GM12878 (cell line): ENCODE data around the gene RCAN2. TPM values are rescaled to one million over a fixed set of nuclear protein-coding genes. Genes with fewer than 3 reads are reported as not detected.

Experiments
- ATAC-seq: fragments of 200-7000 bp; cut with Tn5 transposase; 3 replicates; pipeline ENCODE4 v1.9.1; 2020; ENCODE audit warnings: mild to moderate bottlenecking, moderate library complexity
- BruUV-seq: library from RNA; stranded (reverse); fragments of 400-500 nt; replicated peaks from 2 replicates; lab custom pipeline; 2021; lab: Mats Ljungman, UMichigan
- CTCF ChIA-PET: fragments of 300-600 bp; sonication (Branson Sonifier 250); formaldehyde crosslinking; extraction: SDS; loops from one replicate; lab custom pipeline; 2021; ENCODE audit warnings: inconsistent platforms; lab: Yijun Ruan, JAX
- POLR2A ChIA-PET: fragments of 350-600 bp; formaldehyde crosslinking; extraction: SDS; loops from one replicate; lab custom pipeline; 2021; ENCODE audit warnings: inconsistent platforms; lab: Charles Lee
- RAD21 ChIA-PET: fragments of 300-600 bp; sonication (Branson Sonifier 250); formaldehyde crosslinking; loops from one replicate; lab custom pipeline; 2023; ENCODE audit warnings: antibody characterized with exemption; ENCODE audit not compliant: unreplicated experiment; lab: Charles Lee
- SMC1A ChIA-PET: fragments of 300-600 bp; sonication (Branson Sonifier 250); formaldehyde crosslinking; loops from one replicate; lab custom pipeline; 2023; ENCODE audit not compliant: unreplicated experiment, uncharacterized antibody; lab: Charles Lee
- DNase-seq: peaks from one replicate; pipeline ENCODE4 v3.0.0-alpha.2; 2011; ENCODE audit warnings: low read depth, low spot score
- FAIRE-seq: peaks from 3 replicates; lab custom pipeline; 2011; peaks lifted over from hg19 to GRCh38; lab: Jason Lieb, UNC
- H2AFZ ChIP-seq: 2 replicates; pipeline ENCODE4 v1.6.0; 2011; ENCODE audit warnings: low read depth, low read length, control low read depth; ENCODE audit not compliant: control insufficient read depth
- H3K27ac ChIP-seq: 2 replicates; pipeline ENCODE4 v1.5.1; 2011; ENCODE audit warnings: control low read depth; ENCODE audit not compliant: control insufficient read depth, insufficient read depth
- H3K27me3 ChIP-seq, 2 experiments: replicated peaks in 1 of 2; 2 replicates each; pipeline versions ENCODE4 v1.6.0 to v1.6.1; 2011; ENCODE audit warnings: low read length in 1 of 2; ENCODE audit not compliant: control insufficient read depth in 2 of 2, insufficient read depth in 2 of 2
- H3K36me3 ChIP-seq, 2 experiments: 2 replicates each; pipeline ENCODE4 v1.5.1; 2011; ENCODE audit warnings: low read length in 1 of 2; ENCODE audit not compliant: control insufficient read depth in 2 of 2, insufficient read depth in 2 of 2
- H3K4me1 ChIP-seq: 2 replicates; pipeline ENCODE4 v1.6.1; 2011; ENCODE audit warnings: mild to moderate bottlenecking, low read length, moderate library complexity, mixed read lengths; ENCODE audit not compliant: control insufficient read depth, insufficient read depth
- H3K4me2 ChIP-seq: 2 replicates; pipeline ENCODE4 v1.6.0; 2011; ENCODE audit warnings: control low read depth; ENCODE audit not compliant: control insufficient read depth, insufficient read depth
- H3K4me3 ChIP-seq: fragments of 200-600 bp; sonication (generic); 2 replicates; pipeline ENCODE4 v1.5.1; 2016
- H3K79me2 ChIP-seq: 2 replicates; pipeline ENCODE4 v1.6.0; 2011; ENCODE audit warnings: low read length; ENCODE audit not compliant: control insufficient read depth, insufficient read depth
- H3K9ac ChIP-seq: 2 replicates; pipeline ENCODE4 v1.8.0; 2011; ENCODE audit warnings: low read length, control low read depth, mixed read lengths; ENCODE audit not compliant: control insufficient read depth, insufficient read depth
- H3K9me3 ChIP-seq: replicated peaks from 3 replicates; pipeline ENCODE4 v1.5.1; 2011; ENCODE audit warnings: mild to moderate bottlenecking, low read length; ENCODE audit not compliant: control insufficient read depth, insufficient read depth
- H4K20me1 ChIP-seq: 2 replicates; pipeline ENCODE4 v1.6.0; 2011; ENCODE audit not compliant: control insufficient read depth, insufficient read depth
- BCL11A ChIP-seq: IDR thresholded peaks from 2 replicates; pipeline ENCODE4 v1.6.1; 2011; ENCODE audit warnings: low read depth, low read length
- CHD4 ChIP-seq: fragments of 200-600 bp; sonication (generic); IDR thresholded peaks from 2 replicates; pipeline ENCODE4 v1.6.1; 2016; ENCODE audit warnings: mild to moderate bottlenecking
- IKZF2 ChIP-seq, 2 experiments: fragments of 450-650 bp; IDR thresholded peaks; 2 replicates each; pipeline ENCODE4 v1.6.1; 2017; ENCODE audit warnings: mild to moderate bottlenecking in 2 of 2, moderate library complexity in 2 of 2
- JUNB ChIP-seq: IDR thresholded peaks from 2 replicates; pipeline ENCODE4 v1.6.1; 2016; ENCODE audit warnings: antibody characterized with exemption, mild to moderate bottlenecking
- SREBF1 ChIP-seq: IDR thresholded peaks from 2 replicates; pipeline ENCODE4 v1.6.1; 2012; ENCODE audit warnings: mild to moderate bottlenecking, low read length
- TBL1XR1 ChIP-seq: IDR thresholded peaks from 2 replicates; pipeline ENCODE4 v1.6.1; 2012; ENCODE audit warnings: low read depth, low read length, improper control_type of control experiment
- USF2 ChIP-seq: IDR thresholded peaks from 2 replicates; pipeline ENCODE4 v1.6.1; 2011; ENCODE audit warnings: low read depth, low read length, improper control_type of control experiment, borderline replicate concordance
- YY1 ChIP-seq: IDR thresholded peaks from 2 replicates; pipeline ENCODE4 v1.6.1; 2011; ENCODE audit warnings: low read depth, mild to moderate bottlenecking, low read length
- ZBED1 ChIP-seq: IDR thresholded peaks from 2 replicates; pipeline ENCODE4 v1.6.1; 2016; ENCODE audit warnings: borderline replicate concordance
- ZBTB4 ChIP-seq: fragments of 450-650 bp; formaldehyde crosslinking; IDR thresholded peaks from 2 replicates; pipeline ENCODE4 v1.4.0; 2022; ENCODE audit warnings: mild to moderate bottlenecking, moderate library complexity
- WGBS: methylation state at CpG from one replicate; pipeline ENCODE4 v1.1.6; 2016; ENCODE audit warnings: low lambda C conversion rate; ENCODE audit not compliant: insufficient replicate concordance, insufficient coverage; ENCODE audit errors: missing lambda C conversion rate; 5-methylcytosine and 5-hydroxymethylcytosine counted together
- in situ Hi-C: fragments of 300-500 bp; cut with MboI; formaldehyde crosslinking; loops from 9 replicates; pipeline ENCODE4 v1.14.3; 2018; ENCODE audit warnings: mixed read lengths
- intact Hi-C: fragments of 100-400 bp; cut with micrococcal nuclease; formaldehyde crosslinking; loops from one replicate; pipeline ENCODE4 v1.14.2; 2022; ENCODE audit not compliant: unreplicated experiment
- polyA plus RNA-seq, 11 experiments: library from polyadenylated mRNA; depleted of rRNA in 4 of 11; unstranded in 6 of 11; stranded (reverse) in 5 of 11; fragments of >200 nt; fragmentation: Nextera tagmentation in 4 of 11; fragmentation: Illumina TruSeq in 1 of 11; extraction: Ambion mirVana in 4 of 11; extraction: Trizol in 1 of 11; gene quantifications; 1 replicate in 1 of 11; 2 replicates in 10 of 11; pipeline versions ENCODE4 v1.2.1 to v1.2.3, GENCODE V29; 2011 to 2016; ENCODE audit warnings: inconsistent platforms in 2 of 11, missing spikeins in 2 of 11, low read depth in 1 of 11
- total RNA-seq, 4 experiments: library from RNA; depleted of rRNA in 3 of 4; stranded (reverse); fragments of >200 nt in 3 of 4; fragmentation: Illumina TruSeq in 1 of 4; extraction: Trizol in 1 of 4; gene quantifications; 2 replicates each; pipeline versions ENCODE4 v1.2.1 to v1.2.3, GENCODE V29; 2013 to 2021
- TF ChIP-seq, protein P1 (sequence below): IDR thresholded peaks from 2 replicates; pipeline ENCODE4 v1.6.1; 2012; ENCODE audit warnings: low read length, inconsistent platforms
- TF ChIP-seq, protein P2 (sequence below): fragments of 450-650 bp; IDR thresholded peaks from 2 replicates; pipeline ENCODE4 v1.6.1; 2018; ENCODE audit warnings: borderline replicate concordance, mild to moderate bottlenecking; ENCODE audit not compliant: partially characterized antibody

The RCAN2 gene
- total and polyA plus RNA-seq, 10 of the 15 experiments (the other 5 are each of a cell fraction or from before 2014, with no cell fraction given) = 0.06 TPM; not detected in 9

GRCh38 chr6:46281110-46281509 is 210.1 kb downstream of the RCAN2 start:
- Histone ChIP-seq H3K36me3 (no peaks in the 10 kb centered on the region), H2AFZ (no peak overlapping the region), H4K20me1 (no peaks in the 10 kb centered on the region), H3K79me2 (no peaks in the 10 kb centered on the region), H3K4me1 (no peaks in the 10 kb centered on the region), H3K9ac (no peak overlapping the region), H3K27ac (no peak overlapping the region), H3K9me3 (no peaks in the 10 kb centered on the region), H3K4me2 (no peak overlapping the region), H3K4me3 (no peak overlapping the region), H3K27me3 (no peaks in the 10 kb centered on the region; a peak in 1 of 4 replicates)
- ChIA-PET CTCF (no interaction called here), POLR2A (no interaction called here), SMC1A (interaction anchor here (1.2 kb wide), 1 partner anchor 36 kb away, joined by 3 read pairs; no protein-coding TSS in a partner anchor), RAD21 (no interaction called here)
- FAIRE-seq = no peak
- ATAC-seq = no peak
- TF ChIP-seq BCL11A (no peak), JUNB (no peak), IKZF2 (IDR thresholded peaks at IDR 0.05) (no peak), TBL1XR1 (no peak), ZBED1 (no peak), SREBF1 (no peak), YY1 (no peak), USF2 (no peak), ZBTB4 (CRISPR knock-in tag) (no peak), CHD4 (no peak)
- TF ChIP-seq, protein P1, sequence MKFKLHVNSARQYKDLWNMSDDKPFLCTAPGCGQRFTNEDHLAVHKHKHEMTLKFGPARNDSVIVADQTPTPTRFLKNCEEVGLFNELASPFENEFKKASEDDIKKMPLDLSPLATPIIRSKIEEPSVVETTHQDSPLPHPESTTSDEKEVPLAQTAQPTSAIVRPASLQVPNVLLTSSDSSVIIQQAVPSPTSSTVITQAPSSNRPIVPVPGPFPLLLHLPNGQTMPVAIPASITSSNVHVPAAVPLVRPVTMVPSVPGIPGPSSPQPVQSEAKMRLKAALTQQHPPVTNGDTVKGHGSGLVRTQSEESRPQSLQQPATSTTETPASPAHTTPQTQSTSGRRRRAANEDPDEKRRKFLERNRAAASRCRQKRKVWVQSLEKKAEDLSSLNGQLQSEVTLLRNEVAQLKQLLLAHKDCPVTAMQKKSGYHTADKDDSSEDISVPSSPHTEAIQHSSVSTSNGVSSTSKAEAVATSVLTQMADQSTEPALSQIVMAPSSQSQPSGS = no peak
- TF ChIP-seq, protein P2, sequence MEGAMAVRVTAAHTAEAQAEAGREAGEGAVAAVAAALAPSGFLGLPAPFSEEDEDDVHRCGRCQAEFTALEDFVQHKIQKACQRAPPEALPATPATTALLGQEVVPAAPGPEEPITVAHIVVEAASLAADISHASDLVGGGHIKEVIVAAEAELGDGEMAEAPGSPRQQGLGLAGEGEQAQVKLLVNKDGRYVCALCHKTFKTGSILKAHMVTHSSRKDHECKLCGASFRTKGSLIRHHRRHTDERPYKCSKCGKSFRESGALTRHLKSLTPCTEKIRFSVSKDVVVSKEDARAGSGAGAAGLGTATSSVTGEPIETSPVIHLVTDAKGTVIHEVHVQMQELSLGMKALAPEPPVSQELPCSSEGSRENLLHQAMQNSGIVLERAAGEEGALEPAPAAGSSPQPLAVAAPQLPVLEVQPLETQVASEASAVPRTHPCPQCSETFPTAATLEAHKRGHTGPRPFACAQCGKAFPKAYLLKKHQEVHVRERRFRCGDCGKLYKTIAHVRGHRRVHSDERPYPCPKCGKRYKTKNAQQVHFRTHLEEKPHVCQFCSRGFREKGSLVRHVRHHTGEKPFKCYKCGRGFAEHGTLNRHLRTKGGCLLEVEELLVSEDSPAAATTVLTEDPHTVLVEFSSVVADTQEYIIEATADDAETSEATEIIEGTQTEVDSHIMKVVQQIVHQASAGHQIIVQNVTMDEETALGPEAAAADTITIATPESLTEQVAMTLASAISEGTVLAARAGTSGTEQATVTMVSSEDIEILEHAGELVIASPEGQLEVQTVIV = no peak
- BruUV-seq = no TSS peak
- in situ Hi-C loops (no loop called here), intact Hi-C loops (no loop called here)
- 40% methylated on average over 2 of the region's 2 CpGs for WGBS
- DNase-seq = no peak
